NCI-H1417 treated with DMSO at 0.1 percent for 48 hours (cell line): Measurements from ENCODE around the gene TUB.

Experiments
- DNase-seq: peaks from one replicate; lab custom pipeline; 2025; lab: John Stamatoyannopoulos, UW

TUB gene

GRCh38 chr11:8080674-8081590 is at the start of gene TUB:
Gene TUB, plus strand, starts transcription at chr11:8081211. Its CDS starts 300 bp downstream, at chr11:8081511.
- DNase-seq = no peak

GRCh38 chr11:8031248-8032115 is 49.5 kb upstream of the TUB start:
- no peak for DNase-seq

- no peak for DNase-seq
Observed at GRCh38 chr11:8032122-8032521, 48.9 kb upstream of the TUB start.

- DNase-seq = no peak
Observed at GRCh38 chr11:8032576-8033304, 48.3 kb upstream of the TUB start.

- DNase-seq = no peak
Observed at GRCh38 chr11:8033305-8034105, 47.5 kb upstream of the TUB start.

- no peak for DNase-seq
Observed at GRCh38 chr11:8034106-8034585, 46.9 kb upstream of the TUB start.

GRCh38 chr11:8034604-8035190 is 46.3 kb upstream of the TUB start:
- DNase-seq = no peak

GRCh38 chr11:8035200-8035855 is 45.7 kb upstream of the TUB start:
- no peak for DNase-seq

GRCh38 chr11:8036002-8036802 is 44.8 kb upstream of the TUB start:
- no peak for DNase-seq

GRCh38 chr11:8036986-8037385 is 44.0 kb upstream of the TUB start:
- no peak for DNase-seq

- DNase-seq = no peak
Observed at GRCh38 chr11:8038393-8038792, 42.6 kb upstream of the TUB start.

GRCh38 chr11:8038811-8039529 is 42.0 kb upstream of the TUB start:
- DNase-seq = no peak

GRCh38 chr11:8039530-8040260 is 41.3 kb upstream of the TUB start:
- no peak for DNase-seq

- no peak for DNase-seq
Observed at GRCh38 chr11:8040261-8040920, 40.6 kb upstream of the TUB start.

GRCh38 chr11:8040921-8041285 is 40.1 kb upstream of the TUB start:
- no peak for DNase-seq

- no peak for DNase-seq
Observed at GRCh38 chr11:8041576-8041975, 39.4 kb upstream of the TUB start.

- no peak for DNase-seq
Observed at GRCh38 chr11:8043756-8044155, 37.3 kb upstream of the TUB start.

GRCh38 chr11:8045839-8046238 is 35.2 kb upstream of the TUB start:
- DNase-seq = no peak
